Naive B cell (primary cell): Measurements from ENCODE around the gene AGAP9. TPM values are rescaled to one million over a fixed set of nuclear protein-coding genes. Genes with fewer than 3 reads are reported as not detected.
"Not testable (repeated sequence)": the region's sequence is repeated elsewhere in the genome, so short reads cannot be mapped to it uniquely, and the experiment has no call there.

Experiments used
- ATAC-seq, 2 donors: fragments of 150-1000 bp; cut with Tn5 transposase; 2 replicates each; pipeline ENCODE4 v1.10.0; 2021; ENCODE audit warnings: low read depth in 2 of 2, mild to moderate bottlenecking in 2 of 2, moderate library complexity in 2 of 2
- DNase-seq: peaks from one replicate; pipeline ENCODE4 v3.0.0; 2022
- H3K27ac Mint-ChIP-seq, 6 donors: one replicate each; pipeline ENCODE4 v1.8.0; 2020 to 2022; ENCODE audit warnings: mild to moderate bottlenecking in 6 of 6, mixed read lengths in 6 of 6, moderate library complexity in 5 of 6, inconsistent platforms in 2 of 6
- H3K27me3 Mint-ChIP-seq, 3 donors: one replicate each; pipeline ENCODE4 v1.8.0; 2021 to 2022; ENCODE audit warnings: mixed read lengths in 3 of 3, mild to moderate bottlenecking in 1 of 3
- H3K36me3 Mint-ChIP-seq, 2 donors: one replicate each; pipeline ENCODE4 v1.8.0; 2020 to 2022; ENCODE audit warnings: mixed read lengths in 2 of 2, inconsistent platforms in 1 of 2, mild to moderate bottlenecking in 1 of 2
- H3K4me1 Mint-ChIP-seq, 3 donors: one replicate each; pipeline ENCODE4 v1.8.0; 2020 to 2022; ENCODE audit warnings: mixed read lengths in 3 of 3, inconsistent platforms in 1 of 3, mild to moderate bottlenecking in 1 of 3, moderate library complexity in 1 of 3
- H3K4me3 Mint-ChIP-seq, 8 donors: one replicate each; pipeline ENCODE4 v1.8.0; 2020 to 2022; ENCODE audit warnings: mild to moderate bottlenecking in 8 of 8, mixed read lengths in 8 of 8, moderate library complexity in 8 of 8, inconsistent platforms in 2 of 8
- H3K9me3 Mint-ChIP-seq, 7 donors: one replicate each; pipeline ENCODE4 v1.8.0; 2020 to 2022; ENCODE audit warnings: mixed read lengths in 7 of 7, mild to moderate bottlenecking in 5 of 7, inconsistent platforms in 2 of 7, moderate library complexity in 1 of 7
- polyA plus RNA-seq, 6 donors: library from polyadenylated mRNA; unstranded; fragments of 300-500 nt; fragmentation: Illumina TruSeq; gene quantifications; one replicate each; pipeline ENCODE4 v1.2.3, GENCODE V29; 2021; ENCODE audit warnings: low read depth in 6 of 6

Gene AGAP9
- polyA plus RNA-seq, 6 donors from 2014 or later, result 0.12 to 0.65 (median 0.40) TPM; not detected in 1

GRCh38 chr10:47553214-47553859, 29.9 kb upstream of the AGAP9 start:
- DNase-seq (peak; percentile 45), ATAC-seq (peak; percentile 88)
- not testable (repeated sequence) for H3K9me3 Mint-ChIP-seq, H3K27me3 Mint-ChIP-seq, H3K36me3 Mint-ChIP-seq
- H3K4me3 Mint-ChIP-seq, result peak overlapping the region; percentile 88 to 99 (median 98)
- peaks cover 8 to 10% (median 9%) of the 10 kb centered on the region in 3 donors for H3K4me1 Mint-ChIP-seq
- peak overlapping the region; percentile 79 to 98 (median 94) for H3K27ac Mint-ChIP-seq

- H3K27me3 Mint-ChIP-seq, H3K36me3 Mint-ChIP-seq, DNase-seq, H3K9me3 Mint-ChIP-seq: not testable (repeated sequence)
- peaks cover 8 to 10% (median 9%) of the 10 kb centered on the region in 3 donors for H3K4me1 Mint-ChIP-seq
- peak overlapping the region in 5 of 6 donors; percentile 5 to 98 (median 94) for H3K27ac Mint-ChIP-seq
- H3K4me3 Mint-ChIP-seq, result peak overlapping the region; percentile 88 to 99 (median 98)
- peak; percentile 48 to 56 for ATAC-seq
Observed at GRCh38 chr10:47552719-47553118, 29.3 kb upstream of the AGAP9 start.

DNA sequence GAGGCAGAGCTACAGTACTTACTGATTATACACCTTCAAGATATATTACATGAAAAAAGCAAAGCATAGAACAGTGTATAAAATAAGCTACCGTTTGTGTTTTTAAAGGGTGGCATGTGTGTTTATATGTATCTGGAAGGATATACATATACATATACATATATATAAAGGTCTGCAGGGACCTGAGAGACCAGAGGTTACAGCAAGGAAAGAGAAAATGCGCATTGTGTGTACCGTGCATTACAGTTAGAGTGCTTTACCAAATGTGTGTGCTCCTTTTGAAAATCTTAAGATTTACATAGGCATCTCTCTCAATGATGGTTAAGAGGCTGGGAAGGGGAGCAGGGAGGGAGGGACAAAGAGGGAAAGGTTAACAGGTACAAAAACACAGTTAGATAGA, 23.8 kb upstream of the AGAP9 start:
- not testable (repeated sequence) for H3K27ac Mint-ChIP-seq, ATAC-seq, H3K27me3 Mint-ChIP-seq, H3K36me3 Mint-ChIP-seq, H3K4me1 Mint-ChIP-seq, H3K9me3 Mint-ChIP-seq, DNase-seq, H3K4me3 Mint-ChIP-seq

GRCh38 chr10:47536430-47536829, 13.0 kb upstream of the AGAP9 start:
- not testable (repeated sequence) for H3K4me1 Mint-ChIP-seq, DNase-seq, H3K36me3 Mint-ChIP-seq, H3K4me3 Mint-ChIP-seq, ATAC-seq, H3K27me3 Mint-ChIP-seq, H3K27ac Mint-ChIP-seq, H3K9me3 Mint-ChIP-seq

GRCh38 chr10:47502313-47502712, 21.1 kb downstream of the AGAP9 start:
- not testable (repeated sequence) for DNase-seq, H3K9me3 Mint-ChIP-seq, H3K4me1 Mint-ChIP-seq, H3K27ac Mint-ChIP-seq, ATAC-seq, H3K36me3 Mint-ChIP-seq, H3K4me3 Mint-ChIP-seq, H3K27me3 Mint-ChIP-seq

DNA sequence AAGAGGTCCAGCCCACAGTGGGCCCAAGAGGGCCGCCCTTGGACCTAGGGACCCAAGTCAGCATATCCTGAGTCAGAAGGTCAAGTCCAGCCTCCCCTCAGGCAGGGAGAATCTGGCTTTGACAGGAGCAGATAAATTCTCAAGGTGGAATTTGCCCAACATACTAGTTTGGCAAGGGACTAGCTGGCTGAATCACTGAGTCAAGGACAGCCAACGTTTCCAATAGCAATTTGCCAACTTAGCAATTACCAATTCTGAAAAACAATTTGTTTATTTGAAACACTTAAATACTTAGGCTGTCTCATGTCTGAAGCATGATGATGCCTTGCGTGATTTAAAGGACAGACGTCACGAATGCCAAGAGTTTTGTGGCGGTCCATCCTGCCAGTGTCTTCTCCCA, 29.2 kb downstream of the AGAP9 start:
- H3K27ac Mint-ChIP-seq, DNase-seq, ATAC-seq, H3K27me3 Mint-ChIP-seq, H3K9me3 Mint-ChIP-seq, H3K4me3 Mint-ChIP-seq, H3K4me1 Mint-ChIP-seq, H3K36me3 Mint-ChIP-seq: not testable (repeated sequence)

- not testable (repeated sequence) for H3K27ac Mint-ChIP-seq, H3K36me3 Mint-ChIP-seq, H3K4me1 Mint-ChIP-seq, H3K4me3 Mint-ChIP-seq, H3K9me3 Mint-ChIP-seq, DNase-seq, H3K27me3 Mint-ChIP-seq, ATAC-seq
Observed at GRCh38 chr10:47491600-47491999, 31.8 kb downstream of the AGAP9 start, which contains the start of gene FAM25G. TSS of gene FAM25G (minus strand) at chr10:47491700. CDS start at chr10:47491674, 26 bp downstream.

DNA sequence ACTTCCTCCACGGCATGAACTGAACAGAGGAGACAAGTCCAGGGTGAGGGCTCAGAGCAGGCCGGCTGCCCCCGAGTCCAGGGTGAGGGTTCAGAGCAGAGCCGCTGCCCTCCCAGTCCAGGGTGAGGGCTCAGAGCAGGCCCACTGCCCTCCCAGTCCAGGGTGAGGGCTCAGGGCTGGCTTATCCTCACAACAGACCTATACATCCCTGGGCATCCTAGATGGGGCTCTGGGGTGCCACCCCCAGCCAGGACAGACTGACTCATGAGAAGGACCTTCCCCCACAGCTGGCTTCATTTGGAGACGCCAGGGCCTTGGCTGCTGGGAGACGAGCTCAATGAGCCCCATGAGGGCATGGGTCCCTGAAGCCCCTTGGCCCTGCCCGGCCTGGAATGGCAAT, 33.8 kb downstream of the AGAP9 start:
- not testable (repeated sequence) for H3K9me3 Mint-ChIP-seq, DNase-seq, H3K27me3 Mint-ChIP-seq, ATAC-seq, H3K27ac Mint-ChIP-seq, H3K36me3 Mint-ChIP-seq, H3K4me3 Mint-ChIP-seq, H3K4me1 Mint-ChIP-seq

GRCh38 chr10:47485943-47486342, 37.5 kb downstream of the AGAP9 start:
- H3K36me3 Mint-ChIP-seq, H3K27me3 Mint-ChIP-seq, H3K4me1 Mint-ChIP-seq, ATAC-seq, H3K27ac Mint-ChIP-seq, DNase-seq, H3K9me3 Mint-ChIP-seq, H3K4me3 Mint-ChIP-seq: not testable (repeated sequence)

- not testable (repeated sequence) for H3K27me3 Mint-ChIP-seq, H3K27ac Mint-ChIP-seq, H3K36me3 Mint-ChIP-seq, DNase-seq, H3K4me1 Mint-ChIP-seq, H3K9me3 Mint-ChIP-seq, H3K4me3 Mint-ChIP-seq, ATAC-seq
Observed at GRCh38 chr10:47484786-47485185, 38.7 kb downstream of the AGAP9 start.

- not testable (repeated sequence) for H3K4me1 Mint-ChIP-seq, DNase-seq, H3K4me3 Mint-ChIP-seq, H3K36me3 Mint-ChIP-seq, H3K27me3 Mint-ChIP-seq, H3K9me3 Mint-ChIP-seq, ATAC-seq
- H3K27ac Mint-ChIP-seq, result peak within 1 kb of the TSS in 1 of 6 donors; percentile 82
Observed at GRCh38 chr10:47483923-47484322, 39.5 kb downstream of the AGAP9 start, which contains the start of gene ANXA8. TSS of gene ANXA8 (minus strand) at chr10:47484115. CDS start at chr10:47483933, 182 bp downstream.

- not testable (repeated sequence) for DNase-seq, H3K9me3 Mint-ChIP-seq, H3K27ac Mint-ChIP-seq, H3K4me1 Mint-ChIP-seq, ATAC-seq, H3K4me3 Mint-ChIP-seq, H3K27me3 Mint-ChIP-seq, H3K36me3 Mint-ChIP-seq
Observed at GRCh38 chr10:47482367-47482766, 41.1 kb downstream of the AGAP9 start.

DNA sequence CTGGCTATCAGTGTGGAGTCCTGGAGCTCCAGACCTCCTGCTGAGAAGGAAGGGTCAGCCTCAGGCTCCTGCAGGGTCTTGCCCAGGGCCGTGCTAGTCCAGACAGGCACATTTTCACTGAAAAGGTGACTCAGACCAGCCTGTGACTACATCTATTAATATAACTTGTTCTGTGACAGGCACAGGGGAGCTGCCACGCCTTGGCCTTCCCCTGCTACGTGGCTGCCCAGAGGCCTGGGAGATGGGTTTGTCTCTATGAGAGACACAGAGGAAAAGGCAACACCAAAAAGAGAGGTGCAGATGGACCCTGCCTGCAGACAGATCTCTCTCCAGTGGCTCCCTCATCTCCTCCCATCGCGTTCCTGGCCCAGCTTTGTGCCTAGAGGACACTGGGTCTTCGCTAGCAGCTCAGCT, 41.7 kb downstream of the AGAP9 start:
- not testable (repeated sequence) for H3K4me3 Mint-ChIP-seq, H3K36me3 Mint-ChIP-seq, H3K27me3 Mint-ChIP-seq, H3K4me1 Mint-ChIP-seq, ATAC-seq, H3K9me3 Mint-ChIP-seq, H3K27ac Mint-ChIP-seq, DNase-seq

DNA sequence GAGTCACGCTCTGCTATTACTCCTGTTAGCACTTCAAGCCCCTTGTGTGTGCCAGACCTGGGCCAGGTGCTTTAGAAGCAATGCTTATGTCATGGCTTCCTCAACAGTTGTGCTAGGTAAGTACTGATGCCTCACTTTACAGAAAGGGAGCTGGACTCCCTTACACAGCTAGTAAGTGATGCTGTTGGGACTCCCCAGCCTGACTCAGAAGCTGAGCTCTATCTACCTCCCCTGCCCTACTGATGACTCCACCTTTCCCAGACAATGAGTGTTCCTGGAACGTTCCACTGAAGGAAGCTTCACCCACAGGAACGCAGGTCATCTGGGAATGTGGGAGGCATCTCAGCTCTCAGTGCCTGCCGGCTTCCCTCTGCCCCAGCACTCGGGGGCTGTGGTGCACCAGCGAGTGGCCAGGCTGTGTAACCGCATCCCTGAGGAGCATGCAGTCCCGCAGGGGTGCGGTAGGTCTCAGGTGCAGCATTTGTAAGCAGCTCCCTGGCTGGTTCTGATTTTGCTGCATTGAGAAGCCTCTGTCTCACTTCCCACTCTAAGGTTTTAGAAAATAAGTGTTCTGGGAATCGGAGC, 42.2 kb downstream of the AGAP9 start:
- not testable (repeated sequence) for H3K4me1 Mint-ChIP-seq, ATAC-seq, H3K27ac Mint-ChIP-seq, H3K36me3 Mint-ChIP-seq, H3K9me3 Mint-ChIP-seq, H3K27me3 Mint-ChIP-seq, DNase-seq, H3K4me3 Mint-ChIP-seq
